Hematopoietic multipotent progenitor cell treated with erythropoietin and hydrocortisone succinate and interleukin-3 and kit ligand, for 4 days (in vitro differentiated cells): ENCODE data around the gene PRSS27.
"Not testable (repeated sequence)": the region's sequence is repeated elsewhere in the genome, so short reads cannot be mapped to it uniquely, and the experiment has no call there.

ENCODE experiments used
- DNase-seq: peaks from one replicate; pipeline ENCODE4 v3.0.0-alpha.2; 2015

The PRSS27 gene

DNA sequence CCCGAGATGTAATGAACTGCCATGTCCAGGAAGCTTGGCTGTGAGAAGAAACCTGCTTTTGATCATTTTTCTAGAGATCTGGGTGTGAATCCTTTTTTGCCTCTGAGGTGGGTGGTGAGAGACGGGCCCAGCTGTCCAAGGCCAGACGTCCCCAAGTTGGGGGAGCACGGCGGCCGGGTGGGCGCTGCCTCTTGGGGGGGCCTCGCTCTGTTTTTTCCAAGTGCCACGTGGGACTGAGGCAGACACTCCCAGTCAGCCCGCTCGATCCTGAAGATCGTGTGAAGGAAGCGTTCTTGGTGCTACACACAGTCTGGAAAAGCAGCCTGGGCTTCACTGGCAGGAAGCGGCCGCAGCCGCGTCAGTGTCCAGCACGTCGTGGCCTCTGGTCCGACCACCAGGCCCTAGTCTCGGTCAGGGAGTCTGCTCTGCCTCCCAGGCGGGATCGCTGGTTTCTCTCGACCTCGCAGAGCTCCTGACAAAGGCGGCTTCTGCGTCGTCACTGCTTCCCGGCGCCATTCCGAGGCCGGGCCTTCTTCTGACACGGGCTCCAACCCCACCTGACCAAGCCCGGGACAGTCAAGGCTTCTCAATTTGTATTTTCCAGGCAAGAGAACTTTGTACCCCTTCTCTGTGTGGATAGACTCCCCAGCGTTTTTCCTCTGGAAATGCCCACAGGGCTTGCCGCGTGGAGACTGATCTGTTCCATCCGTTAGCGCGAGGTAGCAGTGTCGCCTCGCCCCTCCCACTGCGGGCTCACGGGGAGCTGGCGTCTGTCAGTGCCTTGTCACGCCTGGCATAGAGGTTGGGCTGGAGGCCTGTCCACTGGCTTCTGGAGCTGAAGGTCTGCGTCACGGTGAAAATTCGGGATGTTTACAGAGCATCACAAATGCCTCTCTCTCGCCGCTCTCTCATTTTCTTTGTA lies 12.4 kb downstream of the PRSS27 start:
- DNase-seq = no peak

DNA sequence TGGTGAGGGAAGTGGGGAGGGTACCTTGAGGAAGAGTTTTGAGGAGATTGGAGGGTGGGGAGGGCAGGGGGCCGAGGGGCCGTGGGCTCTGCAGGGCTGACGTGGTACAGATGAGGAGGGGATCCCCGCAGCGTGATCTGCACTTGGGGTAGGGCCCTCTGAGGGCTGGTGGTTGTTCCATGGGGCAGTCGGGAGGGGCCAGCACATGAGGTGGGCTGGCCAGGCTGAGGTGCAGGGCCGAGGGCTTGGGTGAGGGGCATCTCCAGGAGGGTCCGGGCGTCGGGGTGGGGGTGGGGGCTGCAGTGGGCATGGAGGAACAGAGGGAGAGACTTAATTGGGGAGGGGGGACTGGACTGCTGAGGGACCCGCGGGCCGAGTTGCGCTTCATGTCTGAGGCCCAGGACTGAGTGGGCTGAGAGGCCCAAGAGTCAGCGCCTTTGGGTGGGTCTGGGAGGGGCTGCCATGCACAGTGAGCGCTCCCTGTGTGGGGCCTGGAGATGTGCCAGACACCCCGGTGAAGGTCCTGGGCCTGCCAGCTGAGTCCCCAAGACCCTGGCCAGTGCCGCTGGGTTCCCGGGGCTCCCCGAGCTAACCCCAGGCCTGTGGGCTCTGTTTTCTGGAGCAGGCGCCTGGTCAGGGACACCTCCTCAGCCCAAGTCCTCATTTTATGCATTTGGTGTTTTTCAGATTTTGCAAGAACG lies 13.3 kb downstream of the PRSS27 start:
- DNase-seq = no peak

DNA sequence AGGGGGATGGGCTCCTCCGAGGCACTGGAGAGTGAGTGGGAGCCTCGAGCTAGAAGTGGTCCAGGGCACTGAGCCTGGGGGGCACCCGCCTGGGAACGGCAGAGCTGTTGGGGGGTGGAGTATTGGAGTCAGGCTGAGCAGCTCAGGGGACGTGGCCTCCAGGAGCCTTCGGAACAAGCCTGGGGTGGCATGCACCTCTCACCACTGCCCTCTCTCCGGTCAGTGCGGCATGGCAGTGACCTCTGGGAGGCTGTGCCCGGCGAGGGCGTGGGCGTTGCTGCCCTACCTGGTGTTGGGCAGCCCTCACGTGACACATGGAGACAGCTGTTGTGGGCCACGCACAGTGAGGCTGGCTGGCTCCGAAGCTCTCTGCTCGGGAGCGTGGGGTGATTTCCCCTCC lies 13.9 kb downstream of the PRSS27 start:
- no peak for DNase-seq

GRCh38 chr16:2705351-2705750 lies 14.7 kb downstream of the PRSS27 start:
- no peak for DNase-seq

- DNase-seq = no peak
Observed at GRCh38 chr16:2704983-2705275, 15.1 kb downstream of the PRSS27 start.

DNA sequence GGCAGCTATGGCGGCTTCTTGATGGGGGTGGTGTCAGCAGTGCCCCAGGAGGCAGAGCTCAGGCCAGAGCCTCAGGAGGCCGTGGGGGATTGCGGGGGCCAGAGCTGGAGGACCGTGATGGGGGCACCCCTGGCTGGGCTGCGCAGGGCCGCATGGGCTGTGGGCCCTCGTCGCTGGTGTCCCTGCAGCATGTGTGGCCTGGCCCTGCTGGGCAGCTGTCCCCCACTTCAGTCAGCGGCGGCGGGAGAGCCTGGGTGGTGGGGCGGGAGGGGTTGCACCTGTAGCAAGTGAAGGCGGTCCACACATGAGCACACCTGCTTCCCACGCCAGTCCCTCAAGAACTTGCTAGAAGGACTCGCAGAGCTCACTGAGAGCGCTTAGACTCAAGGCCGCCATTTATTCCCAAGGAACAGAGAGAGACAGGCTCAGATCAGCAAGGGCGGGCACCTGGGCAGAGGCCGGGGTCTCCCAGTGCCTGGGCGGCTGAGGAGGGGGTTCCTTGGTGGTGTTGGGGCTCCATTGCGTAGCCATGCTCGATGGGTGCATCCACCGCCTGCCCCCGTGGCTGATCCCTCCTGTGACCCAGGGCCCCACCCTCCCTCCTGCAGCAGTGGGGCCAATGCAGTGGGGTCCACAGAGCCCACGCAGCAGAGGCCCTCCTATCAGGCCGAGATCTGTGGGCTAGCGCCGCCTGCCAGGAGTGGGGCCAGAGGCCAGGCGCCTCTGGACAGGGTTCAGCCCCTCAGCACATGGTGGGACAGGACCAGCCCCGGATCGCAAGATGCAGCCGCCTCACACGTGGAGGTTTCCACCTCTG lies 15.7 kb downstream of the PRSS27 start:
- DNase-seq = no peak

DNA sequence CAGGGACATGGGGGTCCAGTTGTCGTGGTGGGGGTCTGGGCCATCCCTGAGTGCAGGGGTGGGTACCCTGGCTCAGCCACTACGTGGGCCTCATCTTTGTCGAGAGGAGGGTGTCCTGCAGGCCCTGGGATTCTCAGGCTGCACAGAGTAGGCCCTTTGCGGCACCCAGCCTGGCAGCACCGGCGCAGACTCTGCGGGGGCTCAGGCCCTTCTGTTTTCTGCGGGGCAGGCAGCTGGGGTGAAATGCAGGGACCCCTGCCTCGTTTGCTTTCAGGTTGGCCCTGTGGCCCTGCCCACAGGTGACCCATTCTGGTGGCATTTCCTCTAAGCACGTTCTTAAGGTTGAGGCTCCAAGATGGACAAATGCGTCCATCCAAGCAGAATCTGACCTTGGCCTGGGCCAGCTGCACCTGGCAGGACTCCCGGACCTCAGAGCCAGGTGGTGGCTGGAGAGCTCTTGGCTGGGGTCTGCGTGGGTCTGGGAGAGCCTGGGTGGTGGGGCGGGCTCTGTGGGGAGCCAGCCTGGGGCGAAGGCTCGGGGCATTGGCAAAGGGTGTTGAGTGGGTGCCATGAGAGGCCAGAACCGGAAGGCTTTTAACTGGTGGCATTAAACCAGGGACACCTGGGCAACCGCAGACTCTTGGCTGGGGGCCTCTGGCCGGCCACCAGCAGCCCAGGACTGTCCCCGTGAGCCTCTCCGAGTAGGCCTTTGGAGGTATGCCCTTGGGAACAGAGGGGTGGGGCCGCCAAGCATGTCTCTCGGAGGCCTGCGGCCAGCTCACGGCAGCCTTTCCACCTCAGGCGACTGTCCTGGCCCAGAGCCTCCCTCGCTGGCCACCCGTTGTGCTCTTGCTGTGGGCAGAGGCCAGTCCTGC lies 16.9 kb downstream of the PRSS27 start:
- DNase-seq = no peak

GRCh38 chr16:2702438-2702825 lies 17.6 kb downstream of the PRSS27 start:
- DNase-seq = no peak

GRCh38 chr16:2701713-2702437 lies 18.1 kb downstream of the PRSS27 start:
- DNase-seq = no peak

DNA sequence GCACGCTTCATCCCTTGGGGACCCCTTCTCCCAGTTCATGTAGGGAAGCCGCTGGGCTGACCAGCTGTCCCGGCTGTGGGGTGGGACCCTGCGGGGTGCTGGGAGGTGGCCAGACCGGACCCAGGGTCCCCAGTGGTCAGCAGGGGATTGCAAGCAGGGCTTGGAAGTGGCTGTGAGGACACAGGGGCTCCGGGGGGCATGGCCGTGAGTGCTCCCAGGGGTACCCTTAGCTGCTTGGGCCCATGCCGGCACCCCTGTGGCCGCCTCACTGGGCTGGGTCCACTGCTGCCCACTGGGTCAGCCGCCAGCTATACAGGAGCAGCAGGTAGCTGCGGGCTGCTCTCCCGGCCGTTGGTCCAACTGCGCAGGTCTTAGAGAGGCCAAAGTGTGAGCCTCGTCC lies 18.8 kb downstream of the PRSS27 start:
- no peak for DNase-seq

DNA sequence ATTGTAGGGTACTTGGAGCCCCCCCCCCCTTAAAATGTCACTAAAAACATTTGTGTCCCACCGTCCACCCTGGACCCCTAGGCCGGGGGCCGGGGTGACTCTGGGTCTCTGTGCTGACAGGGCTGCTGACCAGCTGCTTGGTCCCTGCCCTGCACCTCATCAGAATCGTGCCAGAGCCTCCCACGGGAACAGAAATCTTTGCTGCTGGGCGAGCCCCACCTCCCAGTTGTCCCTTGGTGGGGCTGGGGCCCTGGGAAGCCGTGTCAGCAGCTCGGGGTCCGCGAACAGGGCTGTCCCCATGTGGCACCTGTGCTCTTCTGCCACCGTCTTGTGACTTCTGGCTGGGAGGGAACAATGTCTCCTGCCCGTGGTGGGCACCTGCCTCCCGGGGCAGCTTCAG lies 19.2 kb downstream of the PRSS27 start:
- no peak for DNase-seq

DNA sequence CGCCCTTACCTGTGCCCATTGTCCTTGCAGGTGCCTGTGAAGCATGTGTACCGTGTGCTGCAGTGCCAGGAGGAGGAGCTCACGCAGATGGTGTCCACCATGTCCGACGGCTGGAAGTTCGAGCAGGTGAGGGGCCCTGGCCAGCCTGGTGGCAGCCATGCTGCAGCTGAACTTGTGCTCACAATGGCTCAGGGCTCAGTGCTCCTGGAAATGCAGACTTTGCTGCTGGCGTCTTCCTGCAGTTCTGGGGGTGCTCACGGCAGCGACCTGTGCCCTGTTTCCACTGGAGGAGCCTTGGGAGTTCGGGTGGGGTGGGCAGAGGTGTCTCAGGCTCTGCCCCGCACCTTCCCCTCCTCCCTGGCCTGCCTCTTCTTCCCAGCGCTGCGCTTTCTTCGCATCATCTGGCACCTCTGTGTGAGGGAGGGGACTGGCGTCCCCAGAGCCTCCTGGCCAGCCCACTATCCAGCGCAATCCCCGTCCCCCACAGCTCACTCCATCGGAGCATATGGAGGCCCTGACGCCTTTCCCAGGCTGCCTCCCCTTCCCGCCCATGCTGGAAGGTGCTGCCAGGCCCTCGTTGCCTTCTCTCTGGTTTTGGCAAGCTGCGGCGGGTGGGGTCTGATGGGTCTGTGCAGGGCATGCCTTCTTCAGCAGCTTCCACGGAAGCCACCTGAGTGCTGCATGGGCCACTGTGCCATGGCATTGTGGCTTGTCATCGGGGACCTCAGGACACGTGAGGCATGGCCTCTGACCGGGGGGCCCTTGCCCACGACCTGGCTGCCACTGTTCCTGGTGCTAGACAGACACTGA lies 20.0 kb downstream of the PRSS27 start:
- DNase-seq = no peak

GRCh38 chr16:2698965-2699750 lies 20.9 kb downstream of the PRSS27 start:
- DNase-seq = no peak

GRCh38 chr16:2698103-2698870 lies 21.7 kb downstream of the PRSS27 start:
- DNase-seq = no peak

DNA sequence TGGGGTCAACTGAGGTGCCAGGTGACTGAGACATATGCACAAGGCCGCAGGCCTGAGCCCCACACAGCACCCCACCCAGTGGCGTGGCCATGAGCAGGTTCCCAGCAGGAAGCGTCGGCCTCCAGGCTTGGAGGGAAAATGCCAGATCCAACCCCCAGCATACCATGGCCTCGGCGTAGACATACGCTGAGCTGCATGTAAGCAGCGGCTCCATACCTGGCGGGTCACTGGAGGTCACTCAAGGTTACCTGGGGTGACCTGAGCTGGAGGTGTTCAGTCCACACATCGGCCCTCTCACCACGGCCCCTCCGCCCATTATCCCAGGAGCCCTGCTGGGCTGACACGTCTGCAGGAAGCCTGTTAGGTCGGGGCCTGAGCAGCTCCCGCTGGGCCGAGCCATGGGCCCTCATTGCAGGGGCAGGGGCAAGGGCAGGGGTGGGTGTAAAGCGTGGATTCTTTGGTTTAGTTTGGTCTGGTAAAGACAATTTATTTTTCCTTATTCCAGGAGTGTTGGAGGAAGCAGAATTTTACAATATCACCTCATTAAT lies 22.5 kb downstream of the PRSS27 start:
- no peak for DNase-seq

GRCh38 chr16:2696601-2697250 lies 23.3 kb downstream of the PRSS27 start:
- DNase-seq = not testable (repeated sequence)

DNA sequence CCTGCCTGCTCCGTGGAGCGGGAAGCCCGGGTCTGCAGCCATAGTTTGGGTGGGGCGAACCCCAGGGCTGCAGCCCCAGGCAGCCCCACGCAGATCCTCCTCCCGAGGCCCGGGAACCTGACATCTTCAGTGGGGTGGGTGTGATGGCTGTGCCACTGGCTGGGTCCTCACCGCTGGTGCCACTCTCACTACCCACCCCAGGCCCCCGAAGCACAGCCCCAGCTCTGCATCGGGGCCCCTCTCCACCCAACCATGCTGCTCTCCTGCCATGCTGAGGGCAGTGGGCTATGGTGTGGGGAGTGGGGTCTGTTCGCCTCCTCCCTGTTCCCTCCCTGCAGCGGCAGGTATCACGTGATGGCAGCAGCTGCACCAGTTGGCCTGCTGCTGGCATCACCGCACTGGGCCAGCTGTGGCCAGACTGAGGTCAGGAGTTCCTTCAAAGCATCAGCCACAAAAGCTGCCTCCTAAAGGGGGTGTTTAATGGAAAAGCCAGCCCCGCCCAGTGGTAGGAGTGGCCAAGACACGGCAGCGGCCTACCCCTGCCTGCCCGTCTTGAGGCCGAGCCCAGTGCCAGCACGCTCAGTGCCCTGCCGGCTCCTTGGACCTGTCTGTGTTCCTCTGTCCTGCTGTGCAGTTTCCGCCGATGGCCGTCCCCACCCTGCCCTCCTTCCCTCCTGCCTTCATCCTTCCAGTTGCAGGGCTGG lies 26.9 kb downstream of the PRSS27 start:
- DNase-seq = peak; percentile 50
